ENCODE data around the gene FCSK. TPM values are rescaled to one million over a fixed set of nuclear protein-coding genes. Genes with fewer than 3 reads are reported as not detected.
A peak's percentile ranks its signal among the peaks of the same experiment; 100 is the strongest.

FCSK gene
- total and polyA plus RNA-seq, 2 of the 13 experiments (the other 11 are each of a cell fraction or from before 2014, with no cell fraction given): 9.1 to 19.2 TPM

GRCh38 chr16:70428178-70428998, 26.0 kb upstream of the FCSK start (continued):
- TF ChIP-seq HCFC1 (IDR thresholded peaks at IDR 0.05; ENCODE audit: low read depth, low read length) (no peak), ZNF563 (CRISPR knock-in tag; IDR thresholded peaks at IDR 0.05) (peak; percentile 25; the same call in 1 of the 2 replicates), ZNF512B (CRISPR knock-in tag; IDR thresholded peaks at IDR 0.05; ENCODE audit: borderline replicate concordance) (no peak; the same call in 1 of the 2 replicates), SRSF9 (IDR thresholded peaks at IDR 0.05; ENCODE audit: borderline replicate concordance, insufficient read depth, low read depth, low read length, poor library complexity, severe bottlenecking) (no peak), SIN3B (IDR thresholded peaks at IDR 0.05; ENCODE audit: low read length) (no peak), CBFB (CRISPR knock-in tag; IDR thresholded peaks at IDR 0.05) (peak; percentile 96), IRF9 (CRISPR knock-in tag; IDR thresholded peaks at IDR 0.05; ENCODE audit: borderline replicate concordance) (no peak), ZNF446 (CRISPR knock-in tag; IDR thresholded peaks at IDR 0.05) (0 out of 2 replicates have a peak, but pooled peaks have one; percentile 85), ZNF142 (CRISPR knock-in tag; IDR thresholded peaks at IDR 0.05) (no peak; the same call in 1 of the 2 replicates), ATF7-NPFF (CRISPR knock-in tag; IDR thresholded peaks at IDR 0.05; ENCODE audit: low read depth) (peak; percentile 68), ZNF615 (CRISPR knock-in tag; IDR thresholded peaks at IDR 0.05; ENCODE audit: borderline replicate concordance) (peak; percentile 79; the same call in 1 of the 2 replicates), EED (CRISPR knock-in tag; IDR thresholded peaks at IDR 0.05) (0 out of 2 replicates have a peak, but pooled peaks have one; percentile 21), CEBPB (IDR thresholded peaks at IDR 0.05; ENCODE audit: borderline replicate concordance, low read depth, low read length) (peak; percentile 80; the same call in 1 of the 2 replicates), ARHGAP35 (CRISPR knock-in tag; IDR thresholded peaks at IDR 0.05; ENCODE audit: borderline replicate concordance) (no peak), MAFK (conservative IDR thresholded peaks at IDR 0.05 in 1 of 2, IDR thresholded peaks at IDR 0.05 in 1 of 2; ENCODE audit: low read length in 2 of 2) (no peak; a peak in 2 of 4 replicates), ARNTL (CRISPR knock-in tag; IDR thresholded peaks at IDR 0.05) (peak; percentile 95), ETV6 (CRISPR knock-in tag; conservative IDR thresholded peaks at IDR 0.05) (peak; percentile 51; the same call in 1 of the 2 replicates), KLF15 (CRISPR knock-in tag; IDR thresholded peaks at IDR 0.05; ENCODE audit: borderline replicate concordance) (peak; percentile 53; the same call in 1 of the 2 replicates)

Data from HepG2 (cell line).